IPS DF 6.9 (cell line): ENCODE measurements around the gene TJAP1.

Experiments used
- DNase-seq: peaks from one replicate; pipeline ENCODE4 v3.0.0-alpha.2; 2013; ENCODE audit warnings: low read depth, low spot score
- H3K27ac ChIP-seq: one replicate; pipeline ENCODE4 v1.5.1; 2013; ENCODE audit warnings: low read length, control low read depth
- H3K27me3 ChIP-seq: 2 replicates; pipeline ENCODE4 v1.6.1; 2013; ENCODE audit warnings: mild to moderate bottlenecking, low read length; ENCODE audit not compliant: control insufficient read depth, insufficient read depth
- H3K36me3 ChIP-seq: 2 replicates; pipeline ENCODE4 v1.6.1; 2013; ENCODE audit warnings: low read length; ENCODE audit not compliant: control insufficient read depth, insufficient read depth
- H3K4me1 ChIP-seq: 2 replicates; pipeline ENCODE4 v1.6.1; 2013; ENCODE audit warnings: low read length; ENCODE audit not compliant: control insufficient read depth, insufficient read depth
- H3K4me3 ChIP-seq: 2 replicates; pipeline ENCODE4 v1.5.1; 2013; ENCODE audit warnings: mild to moderate bottlenecking, low read length
- H3K9me3 ChIP-seq: 2 replicates; pipeline ENCODE4 v1.6.1; 2013; ENCODE audit warnings: low read length, inconsistent platforms; ENCODE audit not compliant: control insufficient read depth, insufficient read depth
- WGBS: extraction: QIAGEN DNeasy Blood & Tissue Kit; methylation state at CpG from one replicate; pipeline ENCODE4 v1.1.7; 2013; ENCODE audit warnings: mixed read lengths, missing lambda C conversion rate; ENCODE audit not compliant: insufficient read length, insufficient coverage; 5-methylcytosine and 5-hydroxymethylcytosine counted together

The TJAP1 gene

GRCh38 chr6:43503443-43503842, 26.1 kb downstream of the TJAP1 start:
- DNase-seq = no peak
- no peaks in the 10 kb centered on the region for H3K4me1 ChIP-seq
- peaks cover 43% of the 10 kb centered on the region for H3K36me3 ChIP-seq
- no peak overlapping the region for H3K27ac ChIP-seq
- H3K9me3 ChIP-seq = no peaks in the 10 kb centered on the region
- no CpG with 5 or more reads among the region's 8 CpGs for WGBS
- no peak overlapping the region for H3K4me3 ChIP-seq
- no peaks in the 10 kb centered on the region for H3K27me3 ChIP-seq

GRCh38 chr6:43504756-43505593, 27.6 kb downstream of the TJAP1 start:
- DNase-seq = no peak
- Histone ChIP-seq H3K9me3 (no peaks in the 10 kb centered on the region), H3K27me3 (peaks cover 8% of the 10 kb centered on the region; the same call in 1 of the 2 replicates), H3K36me3 (peaks cover 33% of the 10 kb centered on the region), H3K27ac (no peak overlapping the region), H3K4me3 (no peak overlapping the region), H3K4me1 (peaks cover 6% of the 10 kb centered on the region; the same call in 1 of the 2 replicates)
- WGBS = no CpG with 5 or more reads among the region's 26 CpGs

- H3K27me3 ChIP-seq = peaks cover 8% of the 10 kb centered on the region; the same call in 1 of the 2 replicates
- no peak overlapping the region for H3K27ac ChIP-seq
- DNase-seq = no peak
- H3K9me3 ChIP-seq = no peaks in the 10 kb centered on the region
- H3K4me3 ChIP-seq = no peak overlapping the region
- no CpG with 5 or more reads among the region's 6 CpGs for WGBS
- H3K36me3 ChIP-seq = peaks cover 28% of the 10 kb centered on the region
- peaks cover 7% of the 10 kb centered on the region; the same call in 1 of the 2 replicates for H3K4me1 ChIP-seq
These were observed 28.3 kb downstream of the TJAP1 start for GRCh38 chr6:43505718-43506117.

GRCh38 chr6:43506171-43506570, 28.8 kb downstream of the TJAP1 start:
- no CpG with 5 or more reads among the region's 3 CpGs for WGBS

GRCh38 chr6:43506667-43507471, 29.5 kb downstream of the TJAP1 start:
- Histone ChIP-seq H3K27me3 (peaks cover 8% of the 10 kb centered on the region; the same call in 1 of the 2 replicates), H3K4me3 (no peak overlapping the region), H3K9me3 (no peaks in the 10 kb centered on the region), H3K4me1 (peaks cover 9% of the 10 kb centered on the region; the same call in 1 of the 2 replicates), H3K27ac (no peak overlapping the region), H3K36me3 (peaks cover 33% of the 10 kb centered on the region)
- DNase-seq = peak; percentile 84
- WGBS = no CpG with 5 or more reads among the region's 14 CpGs

More at GRCh38 chr6:43506171-43506570, 28.8 kb downstream of the TJAP1 start:
- Histone ChIP-seq H3K36me3 (peaks cover 28% of the 10 kb centered on the region), H3K4me1 (peaks cover 9% of the 10 kb centered on the region; the same call in 1 of the 2 replicates), H3K27ac (no peak overlapping the region), H3K4me3 (no peak overlapping the region), H3K27me3 (peaks cover 8% of the 10 kb centered on the region; the same call in 1 of the 2 replicates), H3K9me3 (no peaks in the 10 kb centered on the region)
- DNase-seq = no peak

- Histone ChIP-seq H3K9me3 (no peaks in the 10 kb centered on the region), H3K4me1 (peaks cover 9% of the 10 kb centered on the region; the same call in 1 of the 2 replicates), H3K27ac (no peak overlapping the region), H3K36me3 (peaks cover 34% of the 10 kb centered on the region), H3K4me3 (no peak overlapping the region), H3K27me3 (peaks cover 8% of the 10 kb centered on the region; the same call in 1 of the 2 replicates)
- WGBS = no CpG with 5 or more reads among the region's 8 CpGs
- no peak for DNase-seq
These were observed 31.2 kb downstream of the TJAP1 start for GRCh38 chr6:43508481-43509141.

- Histone ChIP-seq H3K27ac (no peak overlapping the region), H3K4me3 (peak overlapping the region; percentile 52; the same call in 1 of the 2 replicates), H3K36me3 (peaks cover 33% of the 10 kb centered on the region), H3K9me3 (no peaks in the 10 kb centered on the region), H3K4me1 (peaks cover 9% of the 10 kb centered on the region; the same call in 1 of the 2 replicates), H3K27me3 (peaks cover 8% of the 10 kb centered on the region; the same call in 1 of the 2 replicates)
- no CpG with 5 or more reads among the region's 69 CpGs for WGBS
- no peak for DNase-seq
These were observed 32.0 kb downstream of the TJAP1 start for GRCh38 chr6:43509142-43509983.

GRCh38 chr6:43509984-43510826, 32.8 kb downstream of the TJAP1 start, which contains the start of gene LRRC73:
Gene LRRC73 (minus strand): TSS chr6:43510346. CDS start chr6:43509785, 561 bp downstream.
- DNase-seq = no peak
- H3K27ac ChIP-seq = no peak within 1 kb of the TSS
- peaks cover 8% of the 10 kb centered on the region; the same call in 1 of the 2 replicates for H3K27me3 ChIP-seq
- H3K4me3 ChIP-seq = peak within 1 kb of the TSS; percentile 52; the same call in 1 of the 2 replicates
- WGBS = no CpG with 5 or more reads among the region's 96 CpGs
- peaks cover 9% of the 10 kb centered on the region; the same call in 1 of the 2 replicates for H3K4me1 ChIP-seq
- H3K36me3 ChIP-seq = peaks cover 27% of the 10 kb centered on the region
- H3K9me3 ChIP-seq = no peaks in the 10 kb centered on the region

GRCh38 chr6:43510827-43511163, 33.4 kb downstream of the TJAP1 start:
- Histone ChIP-seq H3K4me1 (peaks cover 10% of the 10 kb centered on the region; the same call in 1 of the 2 replicates), H3K27ac (no peak overlapping the region), H3K4me3 (peak overlapping the region; percentile 52; the same call in 1 of the 2 replicates), H3K9me3 (no peaks in the 10 kb centered on the region), H3K36me3 (peaks cover 24% of the 10 kb centered on the region; the same call in 1 of the 2 replicates), H3K27me3 (peaks cover 8% of the 10 kb centered on the region; the same call in 1 of the 2 replicates)
- no CpG with 5 or more reads among the region's 10 CpGs for WGBS
- no peak for DNase-seq
